Suprapubic skin (tissue), 4 donors: ENCODE data around the gene TGFBR2.

Source experiments
- CTCF ChIP-seq, 2 donors: fragments of 200-600 bp in 1 of 2; fragments of 450-650 bp in 1 of 2; sonication (generic) in 1 of 2; IDR thresholded peaks; one replicate each; pipeline ENCODE4 v1.5.1; 2016 to 2019; ENCODE audit warnings: antibody characterized with exemption in 2 of 2, mild to moderate bottlenecking in 1 of 2, moderate library complexity in 1 of 2
- EP300 ChIP-seq: sonication (generic); formaldehyde crosslinking; IDR thresholded peaks from one replicate; pipeline ENCODE4 v1.6.1; 2017; ENCODE audit warnings: antibody characterized with exemption
- POLR2A ChIP-seq, 2 donors: fragments of 450-650 bp; IDR thresholded peaks; one replicate each; pipeline ENCODE4 v1.6.1; 2017; ENCODE audit warnings: antibody characterized with exemption in 2 of 2, mild to moderate bottlenecking in 2 of 2, moderate library complexity in 2 of 2
- POLR2AphosphoS5 ChIP-seq, 3 donors: sonication (generic); formaldehyde crosslinking; IDR thresholded peaks; one replicate each; pipeline ENCODE4 v1.6.1; 2017; ENCODE audit warnings: antibody characterized with exemption in 3 of 3

- TF ChIP-seq CTCF (IDR thresholded peaks at IDR 0.05) (no peak), POLR2AphosphoS5 (IDR thresholded peaks at IDR 0.05) (no peak), EP300 (no peak), POLR2A (IDR thresholded peaks at IDR 0.05) (no peak)
Measured at GRCh38 chr3:30696896-30697295, 90.5 kb downstream of the TGFBR2 start.
